ENCODE data around the gene TIE1. TPM values are rescaled to one million over a fixed set of nuclear protein-coding genes. Genes with fewer than 3 reads are reported as not detected.

TIE1 gene
- total and polyA plus RNA-seq, 3 donors from 2014 or later = 10.5 to 16.8 (median 10.9) TPM

- Histone ChIP-seq H3K36me3 (ENCODE audit: low read depth, missing control alignments) (no peaks in the 10 kb centered on the region), H3K27me3 (no peaks in the 10 kb centered on the region), H3K4me1 (peaks cover 3% of the 10 kb centered on the region), H3K27ac (no peak overlapping the region), H3K4me3 (no peak overlapping the region), H3K9me3 (no peaks in the 10 kb centered on the region)
- intact Hi-C loops (cut with DNase I; ENCODE audit: low total_unique reads) = no loop called here
- WGBS, 2 donors = 87 to 88% methylated on average over 9 of the region's 9 CpGs
- no peak for DNase-seq
- no peak for TF ChIP-seq POLR2A (IDR thresholded peaks at IDR 0.05)
- TF ChIP-seq, protein P1, sequence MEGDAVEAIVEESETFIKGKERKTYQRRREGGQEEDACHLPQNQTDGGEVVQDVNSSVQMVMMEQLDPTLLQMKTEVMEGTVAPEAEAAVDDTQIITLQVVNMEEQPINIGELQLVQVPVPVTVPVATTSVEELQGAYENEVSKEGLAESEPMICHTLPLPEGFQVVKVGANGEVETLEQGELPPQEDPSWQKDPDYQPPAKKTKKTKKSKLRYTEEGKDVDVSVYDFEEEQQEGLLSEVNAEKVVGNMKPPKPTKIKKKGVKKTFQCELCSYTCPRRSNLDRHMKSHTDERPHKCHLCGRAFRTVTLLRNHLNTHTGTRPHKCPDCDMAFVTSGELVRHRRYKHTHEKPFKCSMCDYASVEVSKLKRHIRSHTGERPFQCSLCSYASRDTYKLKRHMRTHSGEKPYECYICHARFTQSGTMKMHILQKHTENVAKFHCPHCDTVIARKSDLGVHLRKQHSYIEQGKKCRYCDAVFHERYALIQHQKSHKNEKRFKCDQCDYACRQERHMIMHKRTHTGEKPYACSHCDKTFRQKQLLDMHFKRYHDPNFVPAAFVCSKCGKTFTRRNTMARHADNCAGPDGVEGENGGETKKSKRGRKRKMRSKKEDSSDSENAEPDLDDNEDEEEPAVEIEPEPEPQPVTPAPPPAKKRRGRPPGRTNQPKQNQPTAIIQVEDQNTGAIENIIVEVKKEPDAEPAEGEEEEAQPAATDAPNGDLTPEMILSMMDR (IDR thresholded peaks at IDR 0.05) = no peak
Measured at GRCh38 chr1:43288058-43288784, 12.6 kb upstream of the TIE1 start.

DNA sequence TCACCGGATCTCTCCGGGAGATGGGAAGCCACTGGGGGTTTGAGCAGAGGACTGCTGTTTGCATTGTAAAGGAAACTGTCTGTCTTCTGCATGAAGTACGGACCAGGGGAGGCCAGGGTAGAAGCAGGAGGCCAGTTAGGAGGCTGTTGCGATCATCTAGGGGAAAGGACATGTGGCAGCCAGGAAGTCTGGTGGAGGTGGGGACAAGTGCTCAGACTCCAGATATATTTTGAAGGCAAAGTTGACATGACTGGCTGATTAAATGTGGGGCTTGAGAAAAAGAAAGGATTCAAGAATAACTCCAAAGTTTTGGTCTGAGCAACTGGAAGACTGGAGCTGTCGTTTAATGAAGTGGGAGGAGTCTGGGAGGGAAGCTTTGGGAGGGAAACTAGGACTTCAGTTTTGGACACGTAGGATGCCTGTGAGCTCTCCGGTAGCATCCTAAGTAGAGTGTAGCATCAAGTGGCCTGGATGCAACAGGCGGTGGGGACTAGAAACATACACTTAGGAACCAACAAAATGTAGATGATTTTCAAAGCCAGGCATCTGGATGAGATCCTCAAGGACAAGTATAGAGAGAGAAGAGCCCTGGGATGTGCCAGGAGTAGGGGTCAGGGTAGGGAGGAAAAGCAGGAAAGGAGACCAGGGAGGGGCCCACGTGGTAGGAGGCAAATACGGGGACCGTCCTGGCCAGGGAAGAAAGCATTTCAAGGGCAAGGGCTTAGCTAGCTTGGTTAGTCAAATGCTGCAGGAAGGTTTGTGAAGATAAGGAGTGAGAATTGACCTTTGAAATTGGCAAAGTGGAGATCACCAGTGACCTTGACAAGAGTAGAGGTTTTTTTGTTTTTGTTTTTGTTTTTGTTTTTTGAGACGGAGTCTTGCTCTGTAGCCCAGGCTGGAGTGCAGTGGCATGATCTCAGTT, 11.7 kb upstream of the TIE1 start:
- Histone ChIP-seq H3K9me3 (no peaks in the 10 kb centered on the region), H3K27ac (no peak overlapping the region), H3K4me1 (peaks cover 3% of the 10 kb centered on the region), H3K4me3 (no peak overlapping the region), H3K36me3 (ENCODE audit: low read depth, missing control alignments) (no peaks in the 10 kb centered on the region), H3K27me3 (no peaks in the 10 kb centered on the region)
- 61 to 73% methylated on average over 12 of the region's 12 CpGs for WGBS, 2 donors
- TF ChIP-seq, protein P1 (IDR thresholded peaks at IDR 0.05) = no peak
- no peak for TF ChIP-seq POLR2A (IDR thresholded peaks at IDR 0.05)
- no peak for DNase-seq
- intact Hi-C loops (cut with DNase I; ENCODE audit: low total_unique reads) = no loop called here

- H3K4me3 ChIP-seq = no peak overlapping the region
- no peaks in the 10 kb centered on the region for H3K9me3 ChIP-seq
- H3K27ac ChIP-seq = no peak overlapping the region
- intact Hi-C loops (cut with DNase I; ENCODE audit: low total_unique reads) = no loop called here
- H3K4me1 ChIP-seq = peaks cover 15% of the 10 kb centered on the region
- no peaks in the 10 kb centered on the region for H3K27me3 ChIP-seq
- DNase-seq = no peak
- TF ChIP-seq POLR2A (IDR thresholded peaks at IDR 0.05) = no peak
- TF ChIP-seq, protein P1 (IDR thresholded peaks at IDR 0.05) = no peak
- no peaks in the 10 kb centered on the region for H3K36me3 ChIP-seq (ENCODE audit: low read depth, missing control alignments)
- WGBS, 2 donors = 74 to 88% methylated on average over 6 to 7 of the region's 7 CpGs
Measured at GRCh38 chr1:43292216-43292615, 8.6 kb upstream of the TIE1 start.

- Histone ChIP-seq H3K27me3 (no peaks in the 10 kb centered on the region), H3K27ac (no peak overlapping the region), H3K4me3 (no peak overlapping the region), H3K9me3 (no peaks in the 10 kb centered on the region), H3K36me3 (ENCODE audit: low read depth, missing control alignments) (no peaks in the 10 kb centered on the region), H3K4me1 (peaks cover 15% of the 10 kb centered on the region)
- WGBS, 2 donors = 85 to 87% methylated on average over 5 of the region's 5 CpGs
- DNase-seq = no peak
- intact Hi-C loops (cut with DNase I; ENCODE audit: low total_unique reads) = no loop called here
- TF ChIP-seq POLR2A (IDR thresholded peaks at IDR 0.05) = no peak
- TF ChIP-seq, protein P1 (IDR thresholded peaks at IDR 0.05) = no peak
Measured at GRCh38 chr1:43292679-43293078, 8.1 kb upstream of the TIE1 start.
